Mammary epithelial cell (primary cell): ENCODE measurements around the gene OPHN1.

Experiments
- CTCF ChIP-seq, 2 donors: IDR thresholded peaks in 1 of 2; conservative IDR thresholded peaks in 1 of 2; 2 replicates each; pipeline ENCODE4 v1.5.1; 2011 to 2012; ENCODE audit warnings: inconsistent platforms in 2 of 2, low read length in 2 of 2, mild to moderate bottlenecking in 2 of 2, control low read depth in 1 of 2, low read depth in 1 of 2; ENCODE audit not compliant: insufficient read depth in 1 of 2; ENCODE audit errors: extremely low read depth in 1 of 2
- EZH2 ChIP-seq: IDR thresholded peaks from 2 replicates; pipeline ENCODE4 v1.6.1; 2012; ENCODE audit warnings: low read length, inconsistent platforms, borderline replicate concordance

- TF ChIP-seq CTCF (conservative IDR thresholded peaks at IDR 0.05 in 1 of 2, IDR thresholded peaks at IDR 0.05 in 1 of 2; ENCODE audit: extremely low read depth in 1 of 2, insufficient read depth in 1 of 2, low read depth in 1 of 2, low read length in 2 of 2): no peak
- TF ChIP-seq EZH2: no peak
These were observed 128.7 kb downstream of the OPHN1 start for GRCh38 chrX:68304602-68305001.
